ENCODE data around the gene DIDO1. TPM values are rescaled to one million over a fixed set of nuclear protein-coding genes. Genes with fewer than 3 reads are reported as not detected.

DIDO1 gene
- total RNA-seq, 2 experiments from 2014 or later = 65.1 to 70.6 TPM

DNA sequence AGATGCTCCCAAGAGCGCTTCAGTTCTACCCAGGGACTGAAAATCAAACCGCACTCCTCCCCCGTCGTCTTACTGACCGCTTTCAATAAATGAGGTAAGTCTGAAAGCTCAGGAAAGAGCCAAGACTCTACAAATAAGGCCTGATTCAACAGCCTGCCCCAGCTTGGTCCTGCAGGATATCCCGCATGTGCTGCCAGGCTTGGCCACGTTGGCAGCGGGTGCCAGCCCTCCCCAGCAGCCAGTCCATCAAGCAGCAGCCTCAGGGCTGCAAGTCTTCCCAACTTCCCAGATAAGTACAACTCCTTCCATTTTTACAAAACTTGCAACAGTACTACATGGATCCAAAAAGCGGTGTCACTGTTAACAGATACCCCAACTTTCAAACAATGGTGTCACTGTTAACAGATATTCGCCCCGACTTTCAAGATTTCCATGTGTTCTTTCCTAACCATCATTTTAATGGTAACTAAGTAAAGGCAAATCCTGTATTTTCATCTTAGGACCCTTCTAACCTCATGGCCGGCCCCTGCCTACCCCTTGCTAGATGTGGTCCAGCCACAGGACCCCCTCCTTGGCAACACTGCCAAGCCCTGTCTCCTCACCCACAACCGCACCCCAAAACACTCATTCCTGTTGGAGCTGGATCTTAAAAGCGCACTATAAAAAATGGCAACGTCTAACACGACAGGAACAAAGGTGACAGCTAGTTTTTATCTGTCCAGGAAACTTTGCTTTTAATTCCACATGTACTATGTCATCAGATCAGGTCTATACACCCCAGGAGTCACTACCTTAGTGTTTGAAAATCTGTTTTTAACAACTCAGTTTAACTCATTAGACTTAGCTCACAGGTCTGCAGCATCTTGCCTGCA is 28.0 kb downstream of the DIDO1 start:
- BruUV-seq (replicated peaks) = no TSS peak
- no peak overlapping the region for H3K27ac ChIP-seq (ENCODE audit: low read depth, low read length, poor library complexity, severe bottlenecking)
- no peaks in the 10 kb centered on the region for H3K9me2 ChIP-seq (ENCODE audit: insufficient read depth, low read length)
- no peak overlapping the region for H3K4me3 ChIP-seq (ENCODE audit: low read depth, low read length, poor library complexity, severe bottlenecking)
- ChIA-PET CTCF (ENCODE audit: unreplicated experiment) (no interaction called here), POLR2A (interaction anchor here (1.4 kb wide), 1 partner anchor 55 kb away, joined by 4 read pairs; no protein-coding TSS in a partner anchor)
- TF ChIP-seq, protein P1, sequence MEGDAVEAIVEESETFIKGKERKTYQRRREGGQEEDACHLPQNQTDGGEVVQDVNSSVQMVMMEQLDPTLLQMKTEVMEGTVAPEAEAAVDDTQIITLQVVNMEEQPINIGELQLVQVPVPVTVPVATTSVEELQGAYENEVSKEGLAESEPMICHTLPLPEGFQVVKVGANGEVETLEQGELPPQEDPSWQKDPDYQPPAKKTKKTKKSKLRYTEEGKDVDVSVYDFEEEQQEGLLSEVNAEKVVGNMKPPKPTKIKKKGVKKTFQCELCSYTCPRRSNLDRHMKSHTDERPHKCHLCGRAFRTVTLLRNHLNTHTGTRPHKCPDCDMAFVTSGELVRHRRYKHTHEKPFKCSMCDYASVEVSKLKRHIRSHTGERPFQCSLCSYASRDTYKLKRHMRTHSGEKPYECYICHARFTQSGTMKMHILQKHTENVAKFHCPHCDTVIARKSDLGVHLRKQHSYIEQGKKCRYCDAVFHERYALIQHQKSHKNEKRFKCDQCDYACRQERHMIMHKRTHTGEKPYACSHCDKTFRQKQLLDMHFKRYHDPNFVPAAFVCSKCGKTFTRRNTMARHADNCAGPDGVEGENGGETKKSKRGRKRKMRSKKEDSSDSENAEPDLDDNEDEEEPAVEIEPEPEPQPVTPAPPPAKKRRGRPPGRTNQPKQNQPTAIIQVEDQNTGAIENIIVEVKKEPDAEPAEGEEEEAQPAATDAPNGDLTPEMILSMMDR (conservative IDR thresholded peaks at IDR 0.05; ENCODE audit: low read length) = no peak
- TF ChIP-seq EZH2phosphoT487 (IDR thresholded peaks at IDR 0.05; ENCODE audit: borderline replicate concordance, low read depth, low read length) = no peak
- no peak for DNase-seq (ENCODE audit: low spot score)
- no peaks in the 10 kb centered on the region for H3K79me2 ChIP-seq (ENCODE audit: insufficient read depth, low read depth, low read length)
- peaks cover 15% of the 10 kb centered on the region for H3K4me1 ChIP-seq (ENCODE audit: insufficient read depth, low read length, poor library complexity, severe bottlenecking)
- intact Hi-C loops (cut with micrococcal nuclease; ENCODE audit: unreplicated experiment) = no loop called here
- peaks cover 73% of the 10 kb centered on the region for H3K36me3 ChIP-seq (ENCODE audit: insufficient read depth, low read length)
- no peak overlapping the region for H2AFZ ChIP-seq (ENCODE audit: low read length)
- H3K4me2 ChIP-seq (ENCODE audit: low read length) = no peak overlapping the region
- no peaks in the 10 kb centered on the region for H3K9me3 ChIP-seq (ENCODE audit: low read length)
- H4K20me1 ChIP-seq (ENCODE audit: insufficient read depth, low read length) = no peaks in the 10 kb centered on the region

DNA sequence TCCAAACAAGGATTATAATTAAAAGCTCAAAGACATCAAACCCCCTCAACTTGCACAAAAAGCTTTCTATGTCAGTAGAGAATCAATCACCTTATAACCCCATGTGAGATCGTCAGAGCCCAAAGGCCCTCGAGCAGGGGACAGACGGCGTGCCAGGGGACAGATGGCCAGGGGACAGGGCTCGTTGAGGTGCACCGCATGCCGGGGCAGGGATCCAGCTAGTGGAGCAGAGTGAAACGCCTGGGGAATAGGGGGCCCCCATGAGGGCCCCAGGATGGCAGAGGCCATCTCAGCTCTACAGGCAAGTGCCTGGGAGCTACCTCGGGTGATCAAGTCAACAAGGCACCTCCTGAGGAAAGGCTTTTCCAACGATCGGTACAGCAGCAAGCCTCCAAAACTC is 28.6 kb downstream of the DIDO1 start:
- BruUV-seq (replicated peaks) = no TSS peak
- intact Hi-C loops (cut with micrococcal nuclease; ENCODE audit: unreplicated experiment) = no loop called here
- no peak for TF ChIP-seq EZH2phosphoT487 (IDR thresholded peaks at IDR 0.05; ENCODE audit: borderline replicate concordance, low read depth, low read length)
- TF ChIP-seq, protein P1 (conservative IDR thresholded peaks at IDR 0.05; ENCODE audit: low read length) = no peak

DNA sequence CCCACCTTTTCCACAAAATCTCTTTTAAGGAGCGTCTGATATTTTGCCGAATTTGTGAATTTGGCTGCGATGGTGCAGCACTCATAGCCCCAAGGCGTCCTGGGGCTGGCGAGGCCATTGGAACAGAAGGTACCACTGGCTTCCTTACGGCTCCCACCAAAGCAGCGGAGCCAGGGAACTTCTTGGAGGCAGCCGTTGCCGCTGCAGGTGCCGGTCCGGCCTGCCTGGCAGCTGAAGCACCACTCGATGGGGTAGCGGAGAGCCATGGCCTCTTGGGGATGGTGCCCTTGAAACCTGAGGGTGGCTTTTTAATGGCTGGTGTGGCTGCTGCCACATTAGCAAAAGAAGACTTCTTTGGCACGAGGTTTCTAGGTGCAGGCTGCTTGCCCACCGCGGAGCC is 29.8 kb downstream of the DIDO1 start:
- no peak for DNase-seq (ENCODE audit: low spot score)
- BruUV-seq (replicated peaks) = no TSS peak
- intact Hi-C loops (cut with micrococcal nuclease; ENCODE audit: unreplicated experiment) = no loop called here
- Histone ChIP-seq H3K4me3 (ENCODE audit: low read depth, low read length, poor library complexity, severe bottlenecking) (no peak overlapping the region), H3K4me1 (ENCODE audit: insufficient read depth, low read length, poor library complexity, severe bottlenecking) (peaks cover 15% of the 10 kb centered on the region), H3K4me2 (ENCODE audit: low read length) (no peak overlapping the region), H2AFZ (ENCODE audit: low read length) (no peak overlapping the region), H4K20me1 (ENCODE audit: insufficient read depth, low read length) (no peaks in the 10 kb centered on the region), H3K79me2 (ENCODE audit: insufficient read depth, low read depth, low read length) (no peaks in the 10 kb centered on the region), H3K9me3 (ENCODE audit: low read length) (no peaks in the 10 kb centered on the region), H3K36me3 (ENCODE audit: insufficient read depth, low read length) (peaks cover 73% of the 10 kb centered on the region), H3K27ac (ENCODE audit: low read depth, low read length, poor library complexity, severe bottlenecking) (no peak overlapping the region), H3K9me2 (ENCODE audit: insufficient read depth, low read length) (no peaks in the 10 kb centered on the region)
- CTCF ChIA-PET (ENCODE audit: unreplicated experiment) = no interaction called here
- POLR2A ChIA-PET = no interaction called here
- TF ChIP-seq, protein P1 (conservative IDR thresholded peaks at IDR 0.05; ENCODE audit: low read length) = no peak
- no peak for TF ChIP-seq EZH2phosphoT487 (IDR thresholded peaks at IDR 0.05; ENCODE audit: borderline replicate concordance, low read depth, low read length)

More for the DNA sequence above, 28.6 kb downstream of the DIDO1 start:
- peaks cover 15% of the 10 kb centered on the region for H3K4me1 ChIP-seq (ENCODE audit: insufficient read depth, low read length, poor library complexity, severe bottlenecking)
- H3K27ac ChIP-seq (ENCODE audit: low read depth, low read length, poor library complexity, severe bottlenecking) = no peak overlapping the region
- H3K36me3 ChIP-seq (ENCODE audit: insufficient read depth, low read length) = peaks cover 73% of the 10 kb centered on the region
- H3K9me2 ChIP-seq (ENCODE audit: insufficient read depth, low read length) = no peaks in the 10 kb centered on the region
- no peak overlapping the region for H3K4me3 ChIP-seq (ENCODE audit: low read depth, low read length, poor library complexity, severe bottlenecking)
- no peaks in the 10 kb centered on the region for H3K9me3 ChIP-seq (ENCODE audit: low read length)
- ChIA-PET POLR2A (no interaction called here), CTCF (ENCODE audit: unreplicated experiment) (no interaction called here)
- no peaks in the 10 kb centered on the region for H3K79me2 ChIP-seq (ENCODE audit: insufficient read depth, low read depth, low read length)
- H2AFZ ChIP-seq (ENCODE audit: low read length) = no peak overlapping the region
- no peak overlapping the region for H3K4me2 ChIP-seq (ENCODE audit: low read length)
- no peaks in the 10 kb centered on the region for H4K20me1 ChIP-seq (ENCODE audit: insufficient read depth, low read length)
- no peak for DNase-seq (ENCODE audit: low spot score)
